Measurements from ENCODE around the gene WWOX. TPM values are rescaled to one million over a fixed set of nuclear protein-coding genes. Genes with fewer than 3 reads are reported as not detected.

Gene WWOX
- total RNA-seq, 1 experiment from 2014 or later: 15.6 TPM

DNA sequence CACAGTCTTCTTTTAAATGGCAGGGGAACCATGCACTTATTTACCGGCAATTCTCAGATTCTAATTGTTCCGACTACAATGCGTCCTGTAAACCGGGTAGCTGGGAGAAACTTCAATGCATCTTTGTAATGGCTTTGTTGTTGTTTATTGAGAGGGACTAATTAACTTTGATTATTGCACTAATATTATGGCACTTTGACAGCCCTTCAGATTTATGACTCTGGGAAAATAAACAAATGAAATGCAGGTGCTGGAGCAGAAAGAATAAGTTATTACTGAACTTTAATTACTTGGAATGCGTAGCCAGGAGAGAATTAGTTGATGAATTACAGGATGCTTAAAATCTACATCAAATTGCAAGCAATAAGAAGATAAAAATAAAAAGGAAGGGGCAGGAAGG is 77.0 kb downstream of the WWOX start:
- Histone ChIP-seq H3K18ac (ENCODE audit: insufficient read length, low read depth, low read length) (no peak overlapping the region), H3K14ac (ENCODE audit: insufficient read depth, low read length) (no peak overlapping the region), H3K9ac (ENCODE audit: extremely low read depth, insufficient read length, low read length) (no peak overlapping the region), H2BK5ac (ENCODE audit: insufficient read length, low read length) (no peak overlapping the region), H3K27ac (ENCODE audit: insufficient read length, low read depth, low read length) (no peak overlapping the region), H3K56ac (ENCODE audit: insufficient read length, low read depth, low read length) (no peak overlapping the region), H3K23me2 (ENCODE audit: insufficient read length, low read depth, low read length, poor library complexity, severe bottlenecking) (no peaks in the 10 kb centered on the region), H3K9me3 (ENCODE audit: control insufficient read depth, low read depth, low read length) (no peaks in the 10 kb centered on the region), H3K27me3 (ENCODE audit: insufficient read depth, low read length) (no peaks in the 10 kb centered on the region), H4K20me1 (ENCODE audit: control insufficient read depth, insufficient read depth, insufficient read length) (no peaks in the 10 kb centered on the region), H2AK5ac (ENCODE audit: insufficient read length, low read length) (no peak overlapping the region), H4K8ac (replicated peaks; ENCODE audit: insufficient read length, low read depth, low read length) (no peak overlapping the region), H2BK120ac (ENCODE audit: low read depth, low read length, poor library complexity, severe bottlenecking) (no peak overlapping the region), H2BK20ac (ENCODE audit: low read depth, low read length, poor library complexity, severe bottlenecking) (no peak overlapping the region), H4K5ac (ENCODE audit: insufficient read length, low read depth, low read length) (no peak overlapping the region), H3K79me2 (ENCODE audit: insufficient read depth, low read length) (no peaks in the 10 kb centered on the region), H3T11ph (ENCODE audit: low read length) (no peak overlapping the region), H2BK15ac (ENCODE audit: low read depth, low read length) (no peak overlapping the region), H2BK12ac (ENCODE audit: insufficient read length, low read depth, low read length) (no peak overlapping the region), H3K4me2 (ENCODE audit: insufficient read depth, insufficient read length, low read length) (no peak overlapping the region), H2AFZ (ENCODE audit: low read length) (no peak overlapping the region), H3K4ac (ENCODE audit: low read depth, low read length) (no peak overlapping the region), H3K23ac (ENCODE audit: insufficient read length, low read depth, low read length) (no peak overlapping the region), H3K79me1 (ENCODE audit: insufficient read depth, low read depth, low read length, poor library complexity, severe bottlenecking) (no peaks in the 10 kb centered on the region), H3K4me1 (ENCODE audit: insufficient read depth, low read length) (no peaks in the 10 kb centered on the region; the same call in 1 of the 2 replicates), H4K91ac (ENCODE audit: insufficient read length, low read depth, low read length) (no peak overlapping the region)
- Mint-ChIP-seq H3K4me1 (no peaks in the 10 kb centered on the region; a peak in 1 of 4 replicates), H3K27ac (no peak overlapping the region), H3K36me3 (ENCODE audit: insufficient read depth in 1 of 3, low read depth in 3 of 3) (no peaks in the 10 kb centered on the region), H3K4me3 (no peak overlapping the region), H3K27me3 (ENCODE audit: low read depth) (no peaks in the 10 kb centered on the region; the same call in 1 of the 2 replicates), H3K9me3 (no peaks in the 10 kb centered on the region)
- no peak for DNase-seq
- no CpG with 5 or more reads among the region's 5 CpGs for WGBS (ENCODE audit: extremely low coverage, insufficient read length, low lambda C conversion rate)
- TF ChIP-seq, protein P1, sequence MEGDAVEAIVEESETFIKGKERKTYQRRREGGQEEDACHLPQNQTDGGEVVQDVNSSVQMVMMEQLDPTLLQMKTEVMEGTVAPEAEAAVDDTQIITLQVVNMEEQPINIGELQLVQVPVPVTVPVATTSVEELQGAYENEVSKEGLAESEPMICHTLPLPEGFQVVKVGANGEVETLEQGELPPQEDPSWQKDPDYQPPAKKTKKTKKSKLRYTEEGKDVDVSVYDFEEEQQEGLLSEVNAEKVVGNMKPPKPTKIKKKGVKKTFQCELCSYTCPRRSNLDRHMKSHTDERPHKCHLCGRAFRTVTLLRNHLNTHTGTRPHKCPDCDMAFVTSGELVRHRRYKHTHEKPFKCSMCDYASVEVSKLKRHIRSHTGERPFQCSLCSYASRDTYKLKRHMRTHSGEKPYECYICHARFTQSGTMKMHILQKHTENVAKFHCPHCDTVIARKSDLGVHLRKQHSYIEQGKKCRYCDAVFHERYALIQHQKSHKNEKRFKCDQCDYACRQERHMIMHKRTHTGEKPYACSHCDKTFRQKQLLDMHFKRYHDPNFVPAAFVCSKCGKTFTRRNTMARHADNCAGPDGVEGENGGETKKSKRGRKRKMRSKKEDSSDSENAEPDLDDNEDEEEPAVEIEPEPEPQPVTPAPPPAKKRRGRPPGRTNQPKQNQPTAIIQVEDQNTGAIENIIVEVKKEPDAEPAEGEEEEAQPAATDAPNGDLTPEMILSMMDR (conservative IDR thresholded peaks at IDR 0.05): no peak
